Activated gamma-delta T cell treated with anti-CD3 and anti-CD28 coated beads, Interleukin-2, amount 50 U/mL, for 16 hours (primary cell): ENCODE measurements around the gene P2RX3.
"Not testable (repeated sequence)": the region's sequence is repeated elsewhere in the genome, so short reads cannot be mapped to it uniquely, and the experiment has no call there.

Experiments
- DNase-seq: peaks from one replicate; pipeline ENCODE4 v3.0.0-alpha.2; 2020; ENCODE audit warnings: low read depth

Gene P2RX3

GRCh38 chr11:57325735-57326048, 12.5 kb upstream of the P2RX3 start:
- no peak for DNase-seq

- DNase-seq: no peak
Measured at GRCh38 chr11:57327721-57328120, 10.4 kb upstream of the P2RX3 start.

GRCh38 chr11:57330029-57330428, 8.1 kb upstream of the P2RX3 start:
- no peak for DNase-seq

GRCh38 chr11:57331720-57332119, 6.4 kb upstream of the P2RX3 start:
- DNase-seq: no peak

- DNase-seq: no peak
Measured at GRCh38 chr11:57332694-57333440, 5.3 kb upstream of the P2RX3 start.

GRCh38 chr11:57335023-57335342, 3.2 kb upstream of the P2RX3 start:
- no peak for DNase-seq

GRCh38 chr11:57335343-57336110, 2.6 kb upstream of the P2RX3 start, which contains the start of gene SSRP1:
TSS of gene SSRP1 (minus strand) at chr11:57335892. CDS start at chr11:57335121, 771 bp downstream.
- peak; percentile 76 for DNase-seq

GRCh38 chr11:57336111-57336666, 2.0 kb upstream of the P2RX3 start:
- no peak for DNase-seq

- DNase-seq: not testable (repeated sequence)
Measured at GRCh38 chr11:57336856-57337255, 1.3 kb upstream of the P2RX3 start.

GRCh38 chr11:57339328-57339727, 1.2 kb downstream of the P2RX3 start:
- no peak for DNase-seq

- no peak for DNase-seq
Measured at GRCh38 chr11:57340039-57340615, 2.0 kb downstream of the P2RX3 start.

GRCh38 chr11:57341250-57341808, 3.2 kb downstream of the P2RX3 start:
- no peak for DNase-seq

GRCh38 chr11:57342702-57343101, 4.5 kb downstream of the P2RX3 start:
- DNase-seq: no peak

- no peak for DNase-seq
Measured at GRCh38 chr11:57343825-57344224, 5.7 kb downstream of the P2RX3 start.

- no peak for DNase-seq
Measured at GRCh38 chr11:57344826-57345225, 6.7 kb downstream of the P2RX3 start.

GRCh38 chr11:57345555-57346211, 7.5 kb downstream of the P2RX3 start:
- peak; percentile 53 for DNase-seq

GRCh38 chr11:57347336-57347735, 9.2 kb downstream of the P2RX3 start:
- no peak for DNase-seq

- DNase-seq: no peak
Measured at GRCh38 chr11:57348052-57348451, 9.9 kb downstream of the P2RX3 start.

- no peak for DNase-seq
Measured at GRCh38 chr11:57348636-57349313, 10.6 kb downstream of the P2RX3 start.

GRCh38 chr11:57349491-57350274, 11.5 kb downstream of the P2RX3 start:
- peak; percentile 53 for DNase-seq

- no peak for DNase-seq
Measured at GRCh38 chr11:57353036-57353435, 14.9 kb downstream of the P2RX3 start.
